HG03097 (cell line): Measurements from ENCODE around the gene RHOV.
"Not testable (repeated sequence)": the region's sequence is repeated elsewhere in the genome, so short reads cannot be mapped to it uniquely, and the experiment has no call there.

ENCODE experiments used
- ATAC-seq: cut with Tn5 transposase; IDR thresholded peaks from one replicate; pipeline ENCODE4 v1.9.1; 2021; ENCODE audit not compliant: unreplicated experiment, low FRiP score

The RHOV gene

GRCh38 chr15:40875991-40876730 lies 2.1 kb upstream of the RHOV start:
- no peak for ATAC-seq

- no peak for ATAC-seq
Measured at GRCh38 chr15:40872791-40873693, 992 bp downstream of the RHOV start.

- no peak for ATAC-seq
Measured at GRCh38 chr15:40871749-40872617, 2.1 kb downstream of the RHOV start.

GRCh38 chr15:40870716-40871115 lies 3.3 kb downstream of the RHOV start:
- no peak for ATAC-seq

GRCh38 chr15:40869686-40870085 lies 4.3 kb downstream of the RHOV start:
- ATAC-seq = no peak

- no peak for ATAC-seq
Measured at GRCh38 chr15:40867199-40867598, 6.8 kb downstream of the RHOV start.

- no peak for ATAC-seq
Measured at GRCh38 chr15:40863660-40864270, 10.3 kb downstream of the RHOV start.

GRCh38 chr15:40861147-40861546 lies 12.9 kb downstream of the RHOV start:
- not testable (repeated sequence) for ATAC-seq

- ATAC-seq = no peak
Measured at GRCh38 chr15:40859206-40859851, 14.7 kb downstream of the RHOV start.

GRCh38 chr15:40858706-40859105 lies 15.3 kb downstream of the RHOV start:
- ATAC-seq = no peak

- ATAC-seq = no peak
Measured at GRCh38 chr15:40857601-40858341, 16.3 kb downstream of the RHOV start.

GRCh38 chr15:40856746-40857145 lies 17.3 kb downstream of the RHOV start:
- no peak for ATAC-seq

GRCh38 chr15:40855706-40856234 lies 18.3 kb downstream of the RHOV start:
- ATAC-seq = no peak

GRCh38 chr15:40854161-40854560 lies 19.9 kb downstream of the RHOV start:
- ATAC-seq = no peak

- ATAC-seq = no peak
Measured at GRCh38 chr15:40853241-40853890, 20.7 kb downstream of the RHOV start.

- no peak for ATAC-seq
Measured at GRCh38 chr15:40852529-40852928, 21.5 kb downstream of the RHOV start.

- no peak for ATAC-seq
Measured at GRCh38 chr15:40850576-40851112, 23.4 kb downstream of the RHOV start.
